ENCODE data around the gene SULT1A1.
"Not testable (repeated sequence)": the region's sequence is repeated elsewhere in the genome, so short reads cannot be mapped to it uniquely, and the experiment has no call there.

SULT1A1 gene

DNA sequence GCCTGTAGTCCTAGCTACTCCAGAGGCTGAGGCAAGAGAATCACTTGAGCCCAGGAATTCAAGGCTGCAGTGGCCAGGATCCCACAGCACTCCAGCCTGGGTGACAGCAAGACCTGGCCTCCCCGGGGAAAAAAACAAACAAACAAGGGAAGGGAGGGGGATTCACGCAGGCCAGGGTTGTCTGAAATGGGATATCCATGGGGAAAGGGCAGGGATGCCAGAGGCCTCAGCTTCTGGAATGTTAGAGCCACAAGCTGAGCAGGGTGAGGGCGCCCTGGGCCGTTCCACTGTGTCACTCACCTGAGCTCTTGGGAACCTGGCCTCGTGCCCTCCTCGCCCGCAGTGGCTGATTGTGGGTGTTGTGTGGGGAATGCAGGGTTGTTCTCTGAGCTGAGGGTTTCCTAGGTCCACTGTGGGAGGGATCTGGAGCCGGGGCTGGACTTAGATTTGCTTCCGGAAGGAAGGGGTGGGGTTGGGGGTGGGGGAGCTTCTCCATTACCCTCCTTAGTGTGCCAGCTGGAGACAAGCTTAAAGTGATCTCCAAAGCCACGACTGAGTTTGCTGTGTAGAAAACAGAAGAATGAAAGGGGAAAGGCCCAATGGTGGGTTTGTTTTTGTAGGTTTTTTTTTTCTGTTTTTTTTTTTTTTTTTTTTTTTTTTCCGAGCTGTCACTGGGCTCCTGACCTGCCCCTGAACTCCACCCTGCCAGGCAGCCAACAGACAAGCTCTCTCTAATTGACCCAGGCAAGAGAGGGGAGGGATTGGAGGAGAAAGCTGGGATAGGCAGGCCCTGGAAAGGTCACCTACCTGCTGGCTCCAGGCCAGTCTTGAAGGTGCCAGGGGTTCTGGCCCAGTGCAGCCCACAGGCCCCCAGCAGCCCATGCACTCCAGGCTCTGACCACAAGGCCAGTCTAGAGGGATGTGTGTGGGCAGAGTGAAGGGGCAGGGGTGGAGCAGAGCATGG, at the start of gene SULT1A1:
TSS of gene SULT1A1 (minus strand) at position 414 of the 964 bp plus-strand sequence. CDS start 1,189 bp downstream, outside the sequence.
- in situ Hi-C loops (cut with HindIII; ENCODE audit: low sequenced_read_pairs): no loop called here

GRCh38 chr16:28639959-28640358, 30.1 kb upstream of the SULT1A1 start:
- in situ Hi-C loops (cut with HindIII; ENCODE audit: low sequenced_read_pairs): not testable (repeated sequence)

GRCh38 chr16:28638359-28638758, 28.5 kb upstream of the SULT1A1 start:
- in situ Hi-C loops (cut with HindIII; ENCODE audit: low sequenced_read_pairs): not testable (repeated sequence)

DNA sequence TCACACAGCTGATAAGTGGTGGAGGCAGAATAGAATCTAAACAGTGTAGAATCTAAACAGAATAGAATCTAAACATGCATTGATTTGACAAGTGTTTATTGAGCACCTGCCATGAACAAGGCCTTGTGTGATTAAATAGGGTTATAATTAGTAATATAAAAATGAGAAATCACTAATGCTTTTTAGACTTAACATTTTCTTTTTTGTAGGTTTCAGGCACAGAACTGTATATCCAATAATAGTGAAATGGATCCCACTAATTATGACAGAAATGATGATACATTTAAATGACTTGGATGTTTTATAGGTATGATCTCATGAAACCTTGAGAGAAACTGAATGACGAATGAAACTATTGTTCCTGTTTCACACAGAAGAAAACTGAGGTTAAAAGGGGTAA, 27.9 kb upstream of the SULT1A1 start, which contains the start of gene NPIPB8:
TSS of gene NPIPB8 (plus strand) at position 301 of the 400 bp plus-strand sequence. CDS start 296 bp downstream, outside the sequence.
- in situ Hi-C loops (cut with HindIII; ENCODE audit: low sequenced_read_pairs): not testable (repeated sequence)

DNA sequence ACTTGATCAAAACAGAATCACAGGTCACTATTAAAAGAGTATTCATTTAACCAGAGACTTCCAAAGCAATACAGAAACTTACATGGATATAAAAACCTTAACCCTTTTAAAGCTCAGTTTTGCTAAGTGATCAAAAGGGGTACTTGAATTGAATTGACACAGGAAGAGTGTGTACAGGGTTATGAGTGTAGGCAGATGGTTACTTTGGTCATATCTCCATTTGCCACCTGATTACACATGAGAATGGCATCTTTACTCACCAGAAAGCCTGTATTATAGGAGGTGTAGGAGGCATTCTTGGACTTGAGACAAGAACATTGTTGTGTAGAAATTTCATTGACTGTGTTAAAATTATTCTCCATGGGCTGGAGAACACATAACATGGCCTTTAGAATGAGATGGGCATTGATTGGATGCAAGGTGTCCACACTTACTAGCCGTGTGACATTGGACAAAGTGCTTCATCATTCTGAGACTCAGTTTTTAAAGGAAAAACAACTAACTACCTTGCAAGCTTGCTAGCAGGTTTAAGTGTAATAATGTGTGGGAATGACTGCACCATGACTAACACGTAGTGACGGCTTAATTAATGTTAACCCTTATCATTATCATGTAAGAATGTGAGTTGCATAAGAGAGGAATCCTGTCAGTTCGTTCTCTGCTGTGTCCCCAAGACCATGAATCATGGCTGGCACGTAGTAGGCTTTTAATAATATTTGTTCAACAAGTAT, 26.4 kb upstream of the SULT1A1 start:
- in situ Hi-C loops (cut with HindIII; ENCODE audit: low sequenced_read_pairs): not testable (repeated sequence)

DNA sequence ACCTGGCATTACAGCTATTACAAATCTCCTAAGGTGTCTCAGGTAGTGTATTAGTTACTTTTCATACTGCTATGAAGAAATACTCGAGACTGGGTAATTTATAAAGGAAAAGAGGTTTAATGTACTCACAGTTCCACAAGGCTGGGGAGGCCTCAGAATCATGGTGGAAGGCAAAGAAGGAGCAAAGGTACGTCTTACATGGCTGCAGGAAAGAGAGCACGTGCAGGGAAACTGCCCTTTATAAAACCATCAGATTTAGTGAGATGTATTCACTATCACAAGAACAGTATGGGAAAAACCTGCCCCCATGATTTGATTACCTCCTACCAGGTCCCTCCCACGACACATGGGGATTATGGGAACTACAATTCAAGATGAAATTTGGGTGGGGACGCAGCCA, 21.1 kb upstream of the SULT1A1 start:
- in situ Hi-C loops (cut with HindIII; ENCODE audit: low sequenced_read_pairs): not testable (repeated sequence)

DNA sequence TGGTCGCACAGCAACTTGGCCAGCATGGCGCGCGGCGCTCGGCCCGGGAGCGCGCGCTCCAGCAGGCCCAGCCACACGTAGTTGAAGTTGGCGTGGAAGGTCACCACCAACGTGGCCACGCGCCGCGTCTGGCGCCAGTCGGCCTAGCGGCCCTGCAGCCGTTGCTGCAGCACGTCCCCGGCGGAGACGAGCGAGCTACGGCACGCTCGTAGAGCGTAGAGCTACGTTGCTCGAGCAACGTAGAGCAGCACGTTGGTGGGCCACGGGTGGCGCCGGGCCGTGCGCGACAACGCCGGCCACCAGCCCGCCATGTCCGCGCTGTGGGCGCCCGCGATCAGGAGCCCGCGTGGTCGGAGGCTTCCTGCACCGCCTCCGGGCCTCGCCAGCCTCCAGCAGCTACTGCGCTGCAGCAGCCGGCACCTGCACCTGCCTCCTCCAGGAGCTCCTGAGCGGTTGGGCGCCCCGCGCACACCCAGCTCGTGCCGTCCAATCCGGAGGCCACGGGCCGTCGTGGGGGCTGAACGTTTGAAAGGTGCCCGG, 13.4 kb upstream of the SULT1A1 start:
- in situ Hi-C loops (cut with HindIII; ENCODE audit: low sequenced_read_pairs): no loop called here

DNA sequence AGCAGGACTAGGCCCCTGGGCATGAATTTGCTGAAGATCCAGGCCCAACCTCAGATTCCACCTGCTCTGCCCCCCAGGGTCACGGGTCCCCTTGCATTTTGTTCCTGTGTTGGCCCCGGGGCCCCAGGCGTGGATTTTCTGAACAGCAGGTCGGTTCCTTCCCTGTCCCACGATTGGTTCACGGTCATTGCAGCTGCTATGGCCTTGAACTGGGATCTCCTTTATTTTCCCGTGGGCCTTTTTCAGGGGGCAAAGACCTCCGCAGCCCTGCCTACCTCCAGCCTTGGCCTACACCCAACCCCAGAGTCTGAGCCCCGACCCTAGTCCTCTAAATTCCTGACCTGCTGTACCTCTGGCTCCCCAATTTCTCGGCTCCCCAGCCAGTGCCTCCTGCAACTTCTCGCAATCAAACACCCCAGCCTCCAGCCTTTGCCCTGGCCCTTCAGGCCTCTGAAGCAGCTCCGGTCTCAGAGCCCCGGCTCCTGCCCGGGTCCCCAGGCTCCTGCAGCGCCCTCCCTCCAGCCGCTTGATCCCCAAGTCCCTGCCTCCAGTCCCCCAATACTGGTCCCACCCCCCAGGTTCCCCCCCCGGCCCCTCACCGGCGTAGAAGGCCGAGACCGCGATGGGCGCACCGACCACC, 12.8 kb upstream of the SULT1A1 start:
- in situ Hi-C loops (cut with HindIII; ENCODE audit: low sequenced_read_pairs): not testable (repeated sequence)

GRCh38 chr16:28621481-28622155, 11.8 kb upstream of the SULT1A1 start:
- in situ Hi-C loops (cut with HindIII; ENCODE audit: low sequenced_read_pairs): no loop called here

- in situ Hi-C loops (cut with HindIII; ENCODE audit: low sequenced_read_pairs): not testable (repeated sequence)
These were observed 10.5 kb upstream of the SULT1A1 start for GRCh38 chr16:28620316-28620715.

DNA sequence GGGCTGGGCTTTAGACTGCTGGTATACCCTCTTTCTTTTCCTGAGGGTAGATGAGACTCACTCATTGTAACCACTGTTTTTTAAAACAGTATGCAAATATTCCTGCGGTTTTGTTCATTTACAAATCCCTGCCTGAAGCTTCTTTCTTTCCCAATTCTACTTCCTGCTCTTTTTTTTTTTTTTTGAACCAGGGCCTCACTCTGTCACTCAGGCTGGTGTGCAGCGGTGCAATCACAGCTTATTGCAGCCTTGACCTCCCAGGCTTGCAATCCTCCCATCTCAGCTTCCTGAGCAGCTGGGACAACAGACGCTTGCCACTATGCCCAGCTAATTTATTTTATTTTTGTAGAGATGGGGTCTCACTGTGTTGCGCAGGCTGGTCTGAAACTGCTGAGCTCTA, 8.0 kb upstream of the SULT1A1 start:
- in situ Hi-C loops (cut with HindIII; ENCODE audit: low sequenced_read_pairs): no loop called here

DNA sequence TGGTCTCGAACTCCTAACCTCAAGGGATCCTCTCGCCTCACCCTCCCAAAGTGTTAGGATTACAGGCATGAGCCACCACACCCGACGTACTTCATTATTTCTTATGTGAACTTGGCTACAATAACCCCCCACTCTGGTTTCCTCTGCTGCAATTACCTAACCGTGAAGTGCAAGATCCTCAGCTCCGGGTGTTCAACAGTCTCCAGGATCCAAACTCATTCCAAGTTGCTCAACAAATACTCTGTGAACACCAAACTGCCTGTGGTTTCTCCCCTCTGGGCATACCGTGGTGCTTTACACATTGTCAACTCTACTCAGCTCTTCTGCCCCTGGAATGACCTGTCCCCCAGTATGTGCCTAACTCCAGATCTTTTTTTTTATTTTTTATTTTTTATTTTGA, 6.8 kb upstream of the SULT1A1 start:
- in situ Hi-C loops (cut with HindIII; ENCODE audit: low sequenced_read_pairs): no loop called here

GRCh38 chr16:28616224-28616577, 6.4 kb upstream of the SULT1A1 start:
- in situ Hi-C loops (cut with HindIII; ENCODE audit: low sequenced_read_pairs): not testable (repeated sequence)

GRCh38 chr16:28615486-28616223, 5.8 kb upstream of the SULT1A1 start:
- in situ Hi-C loops (cut with HindIII; ENCODE audit: low sequenced_read_pairs): not testable (repeated sequence)

DNA sequence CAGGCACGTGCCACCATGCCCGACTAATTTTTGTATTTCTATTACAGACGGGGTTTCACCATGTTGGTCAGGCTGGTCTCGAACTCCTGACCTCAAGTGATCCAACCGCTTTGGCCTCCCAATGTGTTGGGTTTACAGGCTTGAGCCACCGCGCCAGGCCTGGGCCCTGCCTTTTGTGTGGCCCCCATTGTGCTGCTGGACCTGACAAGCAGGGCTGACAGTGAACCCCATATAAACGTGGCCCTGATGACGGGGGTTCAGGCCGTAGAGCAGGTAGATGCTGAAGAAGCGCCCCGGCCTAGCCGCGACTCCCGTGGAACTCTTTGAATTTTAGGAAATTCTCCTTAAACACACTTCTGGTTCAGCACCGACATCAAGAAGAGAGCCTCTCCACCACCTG, 4.7 kb upstream of the SULT1A1 start:
- in situ Hi-C loops (cut with HindIII; ENCODE audit: low sequenced_read_pairs): not testable (repeated sequence)

- in situ Hi-C loops (cut with HindIII; ENCODE audit: low sequenced_read_pairs): not testable (repeated sequence)
These were observed 4.1 kb upstream of the SULT1A1 start for GRCh38 chr16:28613912-28614311.

- in situ Hi-C loops (cut with HindIII; ENCODE audit: low sequenced_read_pairs): not testable (repeated sequence)
These were observed 2.8 kb upstream of the SULT1A1 start for GRCh38 chr16:28612359-28613280.

GRCh38 chr16:28610595-28611191, 849 bp upstream of the SULT1A1 start:
- in situ Hi-C loops (cut with HindIII; ENCODE audit: low sequenced_read_pairs): no loop called here

All from DLD1 (cell line).